Activated naive CD8-positive, alpha-beta T cell treated with anti-CD3 and anti-CD28 coated beads, Interleukin-2, amount 10 ng/mL, durations not matched to agents 7 days and 5 days (primary cell): ENCODE measurements around the gene HTR1D. TPM values are rescaled to one million over a fixed set of nuclear protein-coding genes. Genes with fewer than 3 reads are reported as not detected.
"Not testable (repeated sequence)": the region's sequence is repeated elsewhere in the genome, so short reads cannot be mapped to it uniquely, and the experiment has no call there.

ENCODE experiments used
- ATAC-seq: fragments of 150-1000 bp; cut with Tn5 transposase; one replicate; pipeline ENCODE4 v1.10.0; 2021; ENCODE audit warnings: low read depth, moderate library complexity
- POLR2A ChIA-PET: fragments of 350-600 bp; sonication (Branson Sonifier 250); formaldehyde crosslinking; loops from one replicate; lab custom pipeline; 2021; ENCODE audit warnings: antibody characterized with exemption; lab: Charles Lee
- DNase-seq: peaks from one replicate; pipeline ENCODE4 v3.0.0; 2021
- H3K27ac Mint-ChIP-seq: one replicate; pipeline ENCODE4 v1.8.0; 2022; ENCODE audit warnings: mild to moderate bottlenecking, mixed read lengths
- H3K27me3 Mint-ChIP-seq: one replicate; pipeline ENCODE4 v1.8.0; 2022; ENCODE audit warnings: mild to moderate bottlenecking, moderate library complexity, mixed read lengths
- H3K36me3 Mint-ChIP-seq: one replicate; pipeline ENCODE4 v1.8.0; 2021; ENCODE audit warnings: mild to moderate bottlenecking, mixed read lengths
- H3K4me1 Mint-ChIP-seq: one replicate; pipeline ENCODE4 v1.8.0; 2021; ENCODE audit warnings: mixed read lengths
- H3K4me3 Mint-ChIP-seq: one replicate; pipeline ENCODE4 v1.8.0; 2022; ENCODE audit warnings: mild to moderate bottlenecking, moderate library complexity, mixed read lengths
- H3K9me3 Mint-ChIP-seq: one replicate; pipeline ENCODE4 v1.8.0; 2021; ENCODE audit warnings: mixed read lengths
- total RNA-seq, 2 experiments: library from RNA; stranded (reverse); gene quantifications; one replicate each; pipeline ENCODE4 v1.2.3, GENCODE V29; 2021

The HTR1D gene
- total RNA-seq, 2 experiments from 2014 or later: not detected

GRCh38 chr1:23237508-23237907 lies 20.2 kb upstream of the HTR1D start:
- no peak overlapping the region for H3K27ac Mint-ChIP-seq
- no peak overlapping the region for H3K4me3 Mint-ChIP-seq
- peaks cover 8% of the 10 kb centered on the region for H3K27me3 Mint-ChIP-seq
- ATAC-seq: no peak
- DNase-seq: no peak
- H3K9me3 Mint-ChIP-seq: no peaks in the 10 kb centered on the region
- no peaks in the 10 kb centered on the region for H3K4me1 Mint-ChIP-seq
- POLR2A ChIA-PET: no interaction called here
- no peaks in the 10 kb centered on the region for H3K36me3 Mint-ChIP-seq

- H3K9me3 Mint-ChIP-seq: no peaks in the 10 kb centered on the region
Observed at GRCh38 chr1:23227806-23228205, 10.5 kb upstream of the HTR1D start.

GRCh38 chr1:23224739-23225648 lies 7.7 kb upstream of the HTR1D start:
- no peak for DNase-seq
- H3K36me3 Mint-ChIP-seq: no peaks in the 10 kb centered on the region
- ATAC-seq: no peak
- no peaks in the 10 kb centered on the region for H3K9me3 Mint-ChIP-seq
- no peak overlapping the region for H3K4me3 Mint-ChIP-seq
- POLR2A ChIA-PET: no interaction called here
- no peaks in the 10 kb centered on the region for H3K4me1 Mint-ChIP-seq
- no peak overlapping the region for H3K27ac Mint-ChIP-seq
- H3K27me3 Mint-ChIP-seq: peaks cover 36% of the 10 kb centered on the region

More at GRCh38 chr1:23227806-23228205, 10.5 kb upstream of the HTR1D start:
- H3K27ac Mint-ChIP-seq: no peak overlapping the region
- DNase-seq: no peak
- H3K4me3 Mint-ChIP-seq: no peak overlapping the region
- H3K27me3 Mint-ChIP-seq: peaks cover 15% of the 10 kb centered on the region
- H3K4me1 Mint-ChIP-seq: no peaks in the 10 kb centered on the region
- no peaks in the 10 kb centered on the region for H3K36me3 Mint-ChIP-seq
- no peak for ATAC-seq
- POLR2A ChIA-PET: no interaction called here

GRCh38 chr1:23223963-23224362 lies 6.7 kb upstream of the HTR1D start:
- H3K4me1 Mint-ChIP-seq, H3K27ac Mint-ChIP-seq, DNase-seq, H3K36me3 Mint-ChIP-seq, H3K9me3 Mint-ChIP-seq, POLR2A ChIA-PET, H3K4me3 Mint-ChIP-seq, ATAC-seq: not testable (repeated sequence)
- H3K27me3 Mint-ChIP-seq: peaks cover 44% of the 10 kb centered on the region

GRCh38 chr1:23223490-23223951 lies 6.2 kb upstream of the HTR1D start:
- H3K27ac Mint-ChIP-seq, POLR2A ChIA-PET, H3K9me3 Mint-ChIP-seq, ATAC-seq, DNase-seq, H3K36me3 Mint-ChIP-seq, H3K4me3 Mint-ChIP-seq, H3K4me1 Mint-ChIP-seq: not testable (repeated sequence)
- H3K27me3 Mint-ChIP-seq: peaks cover 46% of the 10 kb centered on the region

- POLR2A ChIA-PET: no interaction called here
- H3K4me1 Mint-ChIP-seq: peaks cover 1% of the 10 kb centered on the region
- H3K4me3 Mint-ChIP-seq: no peak overlapping the region
- H3K27me3 Mint-ChIP-seq: peaks cover 50% of the 10 kb centered on the region
- DNase-seq (no peak), ATAC-seq (no peak)
- no peaks in the 10 kb centered on the region for H3K36me3 Mint-ChIP-seq
- no peaks in the 10 kb centered on the region for H3K9me3 Mint-ChIP-seq
- H3K27ac Mint-ChIP-seq: no peak overlapping the region
Observed at GRCh38 chr1:23222742-23223141, 5.4 kb upstream of the HTR1D start.

- POLR2A ChIA-PET: interaction anchor here (0.6 kb wide), 1 partner anchor 26 kb away, joined by 3 read pairs; no protein-coding TSS in a partner anchor
- Mint-ChIP-seq H3K4me3 (no peak overlapping the region), H3K27ac (no peak overlapping the region), H3K4me1 (peaks cover 2% of the 10 kb centered on the region), H3K27me3 (peaks cover 52% of the 10 kb centered on the region), H3K36me3 (no peaks in the 10 kb centered on the region), H3K9me3 (no peaks in the 10 kb centered on the region)
- ATAC-seq (no peak), DNase-seq (no peak)
Observed at GRCh38 chr1:23222331-23222730, 5.0 kb upstream of the HTR1D start.

GRCh38 chr1:23221107-23221506 lies 3.8 kb upstream of the HTR1D start:
- Mint-ChIP-seq H3K4me3 (no peak overlapping the region), H3K36me3 (no peaks in the 10 kb centered on the region), H3K27me3 (peaks cover 58% of the 10 kb centered on the region), H3K27ac (no peak overlapping the region), H3K4me1 (peaks cover 4% of the 10 kb centered on the region), H3K9me3 (no peaks in the 10 kb centered on the region)
- no peak for ATAC-seq
- no peak for DNase-seq
- POLR2A ChIA-PET: no interaction called here

GRCh38 chr1:23216771-23217420 lies 406 bp downstream of the HTR1D start:
- Mint-ChIP-seq H3K9me3 (no peaks in the 10 kb centered on the region), H3K27me3 (peaks cover 72% of the 10 kb centered on the region), H3K36me3 (no peaks in the 10 kb centered on the region), H3K4me1 (peaks cover 4% of the 10 kb centered on the region), H3K27ac (no peak overlapping the region), H3K4me3 (peak overlapping the region; percentile 56)
- POLR2A ChIA-PET: interaction anchor here (0.6 kb wide), 2 partner anchors 127 to 1157 kb away, joined by 3 read pairs; partner anchors contain the start of gene HNRNPR
- ATAC-seq: peak; percentile 61
- peak; percentile 71 for DNase-seq

GRCh38 chr1:23215751-23216449 lies 1.4 kb downstream of the HTR1D start:
- no peak overlapping the region for H3K4me3 Mint-ChIP-seq
- no peak for DNase-seq
- H3K27ac Mint-ChIP-seq: no peak overlapping the region
- H3K27me3 Mint-ChIP-seq: peaks cover 71% of the 10 kb centered on the region
- POLR2A ChIA-PET: interaction anchor here (0.6 kb wide), 1 partner anchor 128 kb away, joined by 3 read pairs; the partner anchor contains the start of gene HNRNPR
- no peaks in the 10 kb centered on the region for H3K9me3 Mint-ChIP-seq
- H3K4me1 Mint-ChIP-seq: peaks cover 6% of the 10 kb centered on the region
- no peaks in the 10 kb centered on the region for H3K36me3 Mint-ChIP-seq
- no peak for ATAC-seq

- DNase-seq (no peak), ATAC-seq (no peak)
- H3K9me3 Mint-ChIP-seq: no peaks in the 10 kb centered on the region
- H3K27ac Mint-ChIP-seq: no peak overlapping the region
- peaks cover 67% of the 10 kb centered on the region for H3K27me3 Mint-ChIP-seq
- no peak overlapping the region for H3K4me3 Mint-ChIP-seq
- peaks cover 6% of the 10 kb centered on the region for H3K4me1 Mint-ChIP-seq
- no peaks in the 10 kb centered on the region for H3K36me3 Mint-ChIP-seq
- POLR2A ChIA-PET: no interaction called here
Observed at GRCh38 chr1:23215291-23215690, 2.0 kb downstream of the HTR1D start.

GRCh38 chr1:23214640-23215039 lies 2.7 kb downstream of the HTR1D start:
- POLR2A ChIA-PET: no interaction called here
- H3K27ac Mint-ChIP-seq: no peak overlapping the region
- no peaks in the 10 kb centered on the region for H3K9me3 Mint-ChIP-seq
- H3K36me3 Mint-ChIP-seq: no peaks in the 10 kb centered on the region
- no peak for ATAC-seq
- no peak for DNase-seq
- H3K4me3 Mint-ChIP-seq: no peak overlapping the region
- peaks cover 10% of the 10 kb centered on the region for H3K4me1 Mint-ChIP-seq
- peaks cover 62% of the 10 kb centered on the region for H3K27me3 Mint-ChIP-seq

- Mint-ChIP-seq H3K9me3 (no peaks in the 10 kb centered on the region), H3K4me3 (no peak overlapping the region), H3K27me3 (peaks cover 42% of the 10 kb centered on the region), H3K4me1 (peaks cover 10% of the 10 kb centered on the region), H3K36me3 (no peaks in the 10 kb centered on the region), H3K27ac (no peak overlapping the region)
- POLR2A ChIA-PET: no interaction called here
- no peak for ATAC-seq
- DNase-seq: no peak
Observed at GRCh38 chr1:23211955-23212354, 5.3 kb downstream of the HTR1D start.
